Activated T-cell treated with anti-CD3 and anti-CD28 coated beads for 4 hours (primary cell): ENCODE measurements around the gene SH3TC2.
"Not testable (repeated sequence)": the region's sequence is repeated elsewhere in the genome, so short reads cannot be mapped to it uniquely, and the experiment has no call there.

ENCODE experiments used
- DNase-seq: peaks from one replicate; pipeline ENCODE4 v3.0.0-alpha.2; 2020

Gene SH3TC2

DNA sequence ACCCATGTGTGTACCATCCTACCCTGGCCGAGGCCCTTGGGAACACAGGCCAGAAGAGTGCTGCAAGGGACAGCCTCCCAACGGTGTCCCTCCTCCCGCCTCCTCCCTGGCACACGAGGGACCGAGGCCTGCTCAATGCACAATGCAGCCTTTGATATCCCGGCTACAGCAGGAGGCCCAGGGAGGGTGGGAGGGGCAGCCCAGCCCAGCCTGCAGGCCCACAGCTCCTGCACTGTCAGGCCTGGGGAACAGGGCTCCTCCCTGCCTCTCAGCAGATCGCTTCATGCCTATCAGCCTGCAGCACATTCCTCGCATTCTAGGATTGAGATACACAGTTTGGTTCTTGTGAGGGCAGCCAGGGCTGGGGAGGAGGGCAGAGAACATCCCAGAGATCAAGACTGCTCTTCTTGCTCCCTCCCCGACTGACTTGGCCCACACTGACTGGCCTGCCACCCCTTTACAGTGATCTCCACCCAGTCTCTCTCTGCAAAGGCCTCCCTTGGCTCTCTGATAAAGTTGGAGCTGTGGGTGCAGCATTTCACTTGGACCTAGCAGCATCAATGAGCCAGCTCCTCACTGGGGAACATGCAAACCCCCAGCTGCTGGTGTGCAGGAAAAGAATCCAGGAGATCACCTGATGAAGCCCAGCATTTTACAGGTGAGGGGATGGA is at the start of gene SH3TC2:
Gene SH3TC2 (minus strand): TSS at position 46 of the 671 bp plus-strand sequence. CDS start 40 bp downstream, at position 6.
- no peak for DNase-seq

DNA sequence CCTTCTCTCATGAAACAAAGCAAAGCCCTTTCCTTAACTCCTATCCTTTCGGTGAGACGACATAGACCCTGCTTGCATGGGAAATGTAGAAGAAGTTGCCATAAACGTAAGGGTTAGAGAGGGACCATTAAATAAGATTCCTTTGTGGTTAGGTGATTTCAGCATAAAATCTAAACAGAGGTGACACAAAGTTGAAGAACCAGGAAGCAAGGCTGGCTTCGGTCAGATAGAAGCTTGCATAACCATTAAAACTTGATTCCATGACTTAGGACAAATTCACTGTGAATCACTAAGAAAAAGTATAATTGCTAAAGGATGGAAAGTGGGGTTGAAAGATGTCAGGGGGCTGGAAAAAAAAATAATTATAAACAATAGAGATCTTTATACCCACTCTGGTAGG is 47.5 kb upstream of the SH3TC2 start:
- no peak for DNase-seq

DNA sequence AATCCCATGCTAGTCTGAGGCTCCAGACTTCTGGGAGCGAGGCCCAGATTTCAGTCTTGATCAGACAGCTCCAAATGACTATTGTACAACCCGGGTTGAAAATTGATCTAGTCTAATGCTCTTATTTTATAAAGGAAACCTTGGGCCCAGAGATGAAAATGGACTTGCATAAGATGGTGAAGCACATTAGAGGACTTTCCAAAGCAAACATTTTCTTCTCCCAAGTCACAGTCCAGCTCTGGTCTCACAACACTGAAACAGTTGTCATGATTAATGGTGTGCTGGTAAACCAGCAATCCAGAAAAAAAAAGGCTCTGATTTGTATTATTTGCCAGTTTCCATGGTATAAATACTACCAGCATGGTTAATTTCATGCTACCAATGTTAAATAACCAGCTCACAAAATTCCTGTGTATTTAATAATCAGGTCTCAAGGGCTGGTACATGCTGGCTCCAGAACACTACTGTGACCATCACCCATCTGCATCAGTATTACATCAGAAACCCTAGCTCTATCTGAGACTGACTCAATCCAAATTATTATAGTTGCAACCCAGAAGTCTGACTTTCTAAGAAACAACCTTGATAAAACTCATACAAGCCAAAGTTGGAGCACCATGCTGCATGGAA is 45.9 kb upstream of the SH3TC2 start:
- DNase-seq = no peak

DNA sequence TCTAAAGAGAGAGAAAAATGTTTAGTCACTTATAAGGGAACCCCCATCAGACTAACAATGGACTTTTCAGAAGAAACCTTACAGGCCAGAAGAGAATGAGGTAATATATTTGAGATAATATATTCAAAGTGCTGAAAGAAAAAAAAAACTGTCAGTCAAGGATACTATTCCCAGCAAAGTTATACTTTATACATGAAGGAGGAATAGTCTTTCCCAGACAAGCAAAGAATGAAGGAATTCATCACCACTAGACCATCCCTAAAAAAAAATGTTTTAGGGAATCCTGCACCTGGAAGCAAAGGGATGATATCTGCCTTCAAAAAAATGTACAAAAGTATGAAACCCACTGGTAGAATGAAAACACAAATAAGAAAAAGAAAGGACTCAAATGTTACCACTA is 37.5 kb upstream of the SH3TC2 start:
- DNase-seq = no peak

DNA sequence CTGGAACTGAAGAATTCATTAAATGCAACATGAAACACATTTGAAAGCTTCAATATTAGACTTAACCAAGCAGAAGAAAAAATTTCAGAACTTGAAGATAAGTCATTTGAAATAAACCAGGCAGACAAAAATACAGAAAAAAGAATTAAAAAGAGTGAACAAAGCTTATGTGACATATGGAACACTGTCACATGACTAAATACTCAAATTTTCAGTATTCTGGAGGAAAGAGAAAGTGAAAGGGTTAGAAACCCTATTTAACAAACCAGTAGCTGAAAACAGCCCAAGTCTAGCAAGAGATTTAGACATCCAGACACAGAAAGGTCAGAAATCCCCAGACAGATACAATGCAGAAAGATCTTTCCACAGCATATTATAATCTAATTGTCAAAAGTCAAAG is 37.1 kb upstream of the SH3TC2 start:
- no peak for DNase-seq

DNA sequence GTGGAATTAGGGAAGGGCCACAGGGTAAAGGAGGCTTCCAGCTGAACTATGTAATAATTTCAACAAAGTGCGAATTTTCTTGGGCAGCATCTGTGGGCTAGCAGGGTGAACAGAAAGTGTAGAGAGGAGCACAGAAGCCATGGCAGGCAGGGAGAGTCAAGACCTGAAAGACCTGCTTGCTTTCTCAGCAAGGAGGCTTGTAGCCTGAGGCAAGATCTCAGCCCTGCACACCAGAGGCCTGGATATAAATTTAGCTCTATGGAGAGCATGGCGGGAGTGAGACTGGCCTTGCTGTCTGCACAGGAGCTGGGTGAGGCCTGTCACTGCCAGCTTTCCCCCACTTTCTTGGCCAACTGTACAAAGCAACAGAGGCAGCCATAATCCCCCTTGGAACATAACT is 32.1 kb upstream of the SH3TC2 start:
- no peak for DNase-seq

DNA sequence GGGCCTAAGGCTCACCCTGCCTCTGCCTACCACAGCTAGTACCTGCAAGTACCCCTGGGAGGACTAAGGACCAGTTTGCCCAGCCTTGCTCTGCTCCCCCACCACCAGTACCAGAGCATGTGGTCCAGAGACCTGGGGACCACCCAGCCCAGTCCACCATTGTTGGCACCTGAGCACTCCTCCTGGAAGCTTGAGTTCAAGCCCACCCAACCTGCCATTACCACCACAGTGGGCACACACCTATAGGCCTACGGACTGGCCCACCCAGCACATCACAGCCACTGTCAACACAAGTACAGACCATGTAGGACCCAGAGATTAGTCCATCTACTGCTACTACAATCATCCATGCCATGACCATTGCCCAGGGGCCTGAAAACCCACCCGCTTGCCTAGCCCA is 30.8 kb upstream of the SH3TC2 start:
- no peak for DNase-seq

DNA sequence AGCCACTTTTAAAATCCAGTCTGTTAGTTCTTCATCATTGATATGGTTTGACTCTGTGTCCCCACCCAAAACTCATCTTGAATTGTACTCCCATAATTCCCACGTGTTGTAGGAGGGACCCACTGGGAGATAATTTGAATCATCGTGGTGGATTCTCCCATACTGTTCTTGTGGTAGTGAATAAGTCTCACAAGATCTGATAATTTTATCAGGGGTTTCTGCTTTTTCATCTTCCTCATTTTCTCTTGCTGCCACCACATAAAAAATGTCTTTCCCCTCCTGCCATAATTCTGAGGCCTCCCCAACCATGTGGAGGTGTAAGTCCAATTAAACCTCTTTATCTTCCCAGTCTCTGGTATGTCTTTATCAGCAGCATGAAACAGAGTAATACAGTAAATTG is 26.9 kb upstream of the SH3TC2 start:
- DNase-seq = no peak

DNA sequence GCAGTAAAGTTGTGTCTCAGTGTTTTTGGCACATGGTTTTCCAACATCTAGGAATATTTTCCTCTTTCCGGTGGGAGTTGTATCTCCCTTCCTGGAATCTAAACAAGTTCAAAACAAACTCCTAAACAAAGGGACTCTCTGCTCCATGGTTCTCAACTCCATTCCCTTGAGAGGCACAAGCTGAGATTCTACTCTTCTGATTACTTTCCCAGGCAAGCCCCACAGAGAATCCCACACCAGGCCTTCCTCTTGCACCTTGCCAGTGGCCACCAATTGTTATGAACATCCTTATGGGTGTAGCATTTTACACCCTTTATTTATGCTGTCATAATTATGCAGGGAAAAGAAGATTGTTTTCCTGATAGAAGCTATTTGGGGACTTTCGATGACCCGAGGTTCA is 25.8 kb upstream of the SH3TC2 start:
- no peak for DNase-seq

DNA sequence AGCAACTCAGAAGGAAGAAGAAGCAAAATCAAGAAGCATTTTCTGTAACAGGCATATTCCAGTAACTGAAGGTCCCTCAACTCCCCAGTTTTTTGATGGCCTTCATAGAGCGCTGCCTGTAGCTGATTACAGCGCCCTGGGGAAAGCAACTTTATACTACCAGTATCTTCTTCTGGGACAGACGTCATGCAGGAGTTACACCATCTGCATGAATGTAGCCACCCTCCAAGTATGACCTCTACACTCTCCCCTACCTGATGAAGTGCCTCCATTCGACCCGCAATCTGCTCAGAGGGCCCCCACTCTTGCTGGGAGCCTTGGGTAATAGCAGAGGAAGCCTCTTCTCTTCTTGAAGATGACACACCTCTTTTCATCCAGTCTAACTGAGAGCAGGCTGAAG is 21.0 kb upstream of the SH3TC2 start:
- no peak for DNase-seq

DNA sequence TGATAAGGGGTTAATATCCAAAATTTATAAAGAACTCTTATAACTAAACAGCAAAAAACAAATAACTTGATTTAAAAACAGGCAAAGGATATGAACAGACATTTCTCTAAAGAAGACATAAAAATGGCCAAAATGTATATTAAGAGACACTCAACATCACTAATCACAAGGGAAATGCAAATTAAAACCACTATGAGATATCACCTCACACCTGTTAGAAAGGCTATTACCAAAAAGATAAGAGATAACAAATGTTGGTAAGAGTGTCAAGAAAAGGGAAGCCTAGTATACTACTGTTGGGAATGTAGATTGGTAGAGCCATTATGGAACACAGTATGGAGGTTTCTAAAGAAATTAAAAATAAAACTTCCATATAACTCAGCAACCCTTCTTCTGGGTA is 19.4 kb upstream of the SH3TC2 start:
- no peak for DNase-seq

DNA sequence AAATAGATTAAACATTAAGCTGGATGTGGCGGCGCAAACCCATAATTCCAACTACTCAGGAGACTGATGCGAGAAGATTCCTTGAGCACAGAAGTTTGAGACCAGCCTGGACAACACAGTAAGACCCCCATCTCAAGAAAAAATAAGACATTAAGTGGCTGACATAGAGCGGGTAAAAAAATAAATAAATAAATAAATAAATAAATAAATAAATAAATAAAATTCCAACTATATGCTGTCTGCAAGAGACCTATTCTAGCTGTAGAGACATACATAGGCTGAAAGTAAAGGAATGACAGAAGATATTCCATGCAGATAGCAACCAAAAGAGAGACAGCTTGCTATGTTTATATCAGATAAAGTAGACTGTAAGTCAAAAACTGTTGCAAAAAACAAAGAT is 17.4 kb upstream of the SH3TC2 start:
- DNase-seq = no peak

DNA sequence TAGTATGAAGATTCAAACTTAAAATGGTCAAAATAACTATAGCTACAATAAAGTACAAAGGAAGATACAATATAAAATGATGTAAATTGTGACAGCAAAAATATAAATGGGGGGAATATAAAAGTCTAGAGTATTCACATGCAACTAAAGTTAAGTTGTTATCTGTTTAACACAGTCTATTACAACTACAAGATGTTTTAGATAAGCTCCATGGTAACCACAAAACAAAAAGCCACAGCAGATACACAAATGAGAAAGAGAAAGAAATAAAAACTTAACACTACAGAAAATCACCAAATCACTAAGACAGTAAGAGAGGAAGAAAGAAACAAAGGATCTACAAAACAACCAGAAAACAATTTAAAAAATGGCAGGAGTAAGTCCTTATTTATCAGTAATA is 17.0 kb upstream of the SH3TC2 start:
- no peak for DNase-seq

DNA sequence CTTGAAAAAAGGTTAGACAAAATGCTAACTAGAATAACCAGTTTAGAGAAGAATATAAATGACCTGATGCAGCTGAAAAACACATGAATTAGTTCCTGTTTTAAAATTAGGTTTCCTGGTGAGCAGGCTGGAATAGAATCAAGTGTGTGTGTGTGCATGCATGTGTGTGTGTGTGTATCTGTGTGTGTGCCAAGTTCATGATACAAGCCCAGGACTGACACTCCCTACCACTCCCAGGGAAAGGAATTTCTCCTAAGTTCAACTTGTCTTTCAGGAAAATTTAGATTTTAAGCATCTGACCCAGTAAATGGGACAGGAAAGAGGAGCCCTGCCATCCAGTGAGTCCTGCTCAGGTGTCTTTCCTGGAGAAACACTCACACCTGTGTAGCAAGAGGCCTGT is 11.2 kb upstream of the SH3TC2 start:
- not testable (repeated sequence) for DNase-seq

DNA sequence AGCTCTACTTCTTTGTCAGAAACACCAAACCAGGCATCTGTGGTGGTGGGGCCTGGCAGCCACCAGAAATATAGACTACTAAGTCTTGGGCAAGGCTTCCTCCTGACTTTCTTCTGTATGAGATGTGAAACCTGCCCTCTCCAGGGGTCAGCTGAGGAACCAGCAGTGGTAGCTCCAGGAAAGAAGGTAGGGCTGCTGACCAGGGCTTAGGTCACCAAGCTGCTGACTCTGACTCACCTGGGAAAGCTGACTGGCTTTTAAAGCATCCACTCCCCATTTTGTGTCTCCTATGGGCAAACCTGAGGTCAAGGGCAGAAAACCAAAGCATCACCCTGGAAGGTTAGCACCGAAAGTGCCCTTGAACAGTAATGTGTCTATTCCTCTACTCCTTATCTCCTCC is 10.4 kb upstream of the SH3TC2 start:
- no peak for DNase-seq

DNA sequence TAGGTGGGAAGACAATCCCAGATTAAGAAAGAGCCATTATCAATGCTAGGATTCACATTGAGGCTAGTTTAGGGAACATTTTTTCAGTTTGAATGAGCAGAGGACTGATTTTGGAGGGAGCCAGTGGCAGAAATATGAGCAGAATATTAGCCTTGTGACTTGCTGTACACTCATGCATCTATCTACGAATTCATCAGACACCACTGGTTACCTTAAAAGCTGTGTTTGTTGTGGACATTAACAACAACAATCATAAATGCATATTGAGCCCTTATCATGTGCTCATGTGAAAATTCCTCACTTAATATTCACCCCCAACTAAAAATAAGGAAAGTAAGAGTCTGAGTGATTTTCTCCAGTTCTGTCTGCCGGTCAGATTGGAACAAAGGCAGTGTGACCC is 9.9 kb upstream of the SH3TC2 start:
- no peak for DNase-seq

DNA sequence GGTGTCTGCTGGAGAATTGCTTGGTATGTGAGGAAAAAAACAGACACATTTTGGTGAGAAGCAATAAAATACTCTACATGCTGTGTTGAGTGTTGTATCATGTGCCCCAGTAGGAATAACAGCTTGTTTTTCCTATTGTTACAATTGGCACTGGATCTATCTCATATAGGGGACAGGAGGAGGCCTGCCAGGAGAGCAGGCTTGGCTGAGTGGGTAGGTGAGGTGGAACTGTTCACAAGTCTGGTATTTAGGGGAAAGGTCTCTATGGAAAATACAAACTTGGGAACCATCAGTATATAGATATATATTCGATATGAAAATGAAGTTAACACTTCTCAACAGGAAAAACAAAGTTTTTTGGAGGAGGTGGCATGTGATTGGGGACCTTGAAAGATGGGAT is 9.5 kb upstream of the SH3TC2 start:
- no peak for DNase-seq

DNA sequence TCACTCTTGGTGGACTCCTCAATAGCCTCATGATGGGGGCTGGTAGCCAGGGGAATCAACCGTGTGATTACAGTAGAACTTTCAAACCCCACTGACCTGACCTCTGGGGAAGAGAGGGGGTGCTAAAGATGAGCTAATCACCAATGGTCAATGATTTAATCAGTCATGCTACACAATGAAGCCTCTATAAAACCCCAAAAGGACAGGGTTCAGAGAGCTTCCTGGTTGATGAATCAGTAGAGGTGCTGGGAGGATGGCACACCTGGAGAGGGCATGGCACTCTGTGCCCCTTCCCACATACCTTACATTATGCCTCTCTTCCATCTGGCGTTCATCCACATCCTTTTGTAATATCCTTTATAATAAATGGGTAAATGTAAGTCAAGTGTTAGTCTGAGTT is 8.9 kb upstream of the SH3TC2 start:
- no peak for DNase-seq

DNA sequence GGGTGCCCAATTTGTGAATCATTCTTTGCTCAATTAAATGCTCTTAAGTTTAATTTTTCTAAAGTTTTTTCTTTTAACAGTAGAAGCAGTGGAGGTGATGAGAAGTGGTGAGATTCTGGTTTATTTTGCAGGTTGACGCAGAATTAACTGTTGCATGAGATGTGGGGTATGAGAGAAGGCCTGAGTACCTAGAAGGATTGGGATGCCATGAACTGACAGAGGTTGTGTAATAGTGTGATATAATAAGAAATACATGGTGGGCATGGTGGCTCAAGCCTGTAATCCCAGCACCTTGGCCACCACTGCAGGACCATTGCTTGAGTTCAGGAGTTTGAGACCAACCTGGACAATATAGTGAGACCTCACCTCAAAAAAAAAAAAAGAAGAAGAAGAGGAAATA is 8.4 kb upstream of the SH3TC2 start:
- DNase-seq = no peak

DNA sequence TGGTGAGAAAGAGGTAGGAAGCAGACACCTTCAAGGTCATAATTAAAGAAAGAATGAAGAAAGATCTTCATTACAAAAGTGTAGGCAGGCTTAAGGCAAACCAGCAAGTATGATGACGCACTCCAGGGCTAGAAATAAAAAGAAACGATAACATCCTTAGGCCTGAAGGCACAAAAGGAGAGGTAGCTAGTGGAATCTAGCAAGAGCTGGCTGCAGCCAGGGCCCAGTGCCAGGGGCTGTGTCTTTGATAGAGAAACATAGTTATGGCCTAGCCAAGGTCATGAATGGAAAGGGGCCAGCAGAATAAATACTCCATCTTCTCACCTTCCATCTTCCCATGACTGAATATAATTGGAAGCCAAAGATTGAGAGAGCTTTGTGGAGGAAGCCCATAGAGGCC is 6.8 kb upstream of the SH3TC2 start:
- no peak for DNase-seq

DNA sequence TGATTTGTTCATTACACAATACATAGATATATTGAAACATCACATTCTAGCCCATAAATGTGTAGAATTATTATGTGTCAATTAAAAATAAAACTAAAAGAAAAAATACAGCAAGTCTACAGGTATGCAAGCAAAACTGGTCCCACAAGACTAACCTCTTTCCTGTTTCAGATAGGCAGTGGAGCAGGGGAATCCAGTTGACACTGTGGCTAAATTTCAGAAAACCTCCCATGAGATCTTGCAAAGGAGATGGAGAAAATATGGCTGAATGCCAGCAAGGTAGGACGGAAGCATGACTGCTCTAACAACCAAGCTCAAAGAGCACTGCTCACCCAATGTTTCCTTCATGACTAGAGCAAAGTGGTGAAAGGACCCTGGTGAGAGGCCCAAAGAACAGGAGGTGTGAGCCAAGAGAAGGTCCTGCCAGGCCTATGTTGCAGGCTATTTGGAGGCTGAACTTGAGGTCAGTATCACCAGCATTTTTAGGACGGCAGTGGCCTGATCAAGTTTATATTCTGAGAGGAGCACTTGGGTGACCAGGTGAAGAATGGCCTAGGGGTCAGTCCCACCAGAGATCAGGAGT is 1.1 kb upstream of the SH3TC2 start:
- no peak for DNase-seq

DNA sequence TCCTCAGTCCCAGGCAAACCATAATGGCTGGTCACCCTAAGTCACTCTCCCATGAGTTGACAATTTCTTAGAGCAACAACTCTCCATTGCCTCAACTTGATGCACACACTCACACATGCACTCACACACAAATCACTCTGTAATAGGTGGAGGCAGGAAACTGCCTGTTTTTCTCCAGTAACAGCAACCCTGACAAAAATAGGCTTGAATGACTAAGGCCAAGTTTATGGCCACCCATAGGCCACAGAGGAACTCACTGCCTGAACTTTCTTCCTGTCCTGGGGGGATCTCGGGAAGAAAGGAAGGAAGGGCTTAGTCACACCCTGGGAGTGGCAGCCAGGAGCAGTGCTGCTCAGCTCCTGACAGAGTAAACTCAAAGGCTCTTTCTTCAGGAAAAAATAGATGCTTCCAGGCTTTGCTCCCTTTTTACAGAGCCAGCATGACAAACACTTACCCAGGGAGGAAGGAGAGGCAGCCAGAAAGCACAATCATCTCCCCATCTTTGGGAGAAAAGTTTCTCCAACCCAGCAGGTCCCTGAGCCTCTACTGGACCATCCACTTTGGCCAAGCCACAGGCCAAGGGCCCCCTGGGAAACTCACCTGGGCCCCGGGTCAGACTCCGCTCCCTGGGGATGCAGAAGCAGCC is 368 bp downstream of the SH3TC2 start:
- no peak for DNase-seq

DNA sequence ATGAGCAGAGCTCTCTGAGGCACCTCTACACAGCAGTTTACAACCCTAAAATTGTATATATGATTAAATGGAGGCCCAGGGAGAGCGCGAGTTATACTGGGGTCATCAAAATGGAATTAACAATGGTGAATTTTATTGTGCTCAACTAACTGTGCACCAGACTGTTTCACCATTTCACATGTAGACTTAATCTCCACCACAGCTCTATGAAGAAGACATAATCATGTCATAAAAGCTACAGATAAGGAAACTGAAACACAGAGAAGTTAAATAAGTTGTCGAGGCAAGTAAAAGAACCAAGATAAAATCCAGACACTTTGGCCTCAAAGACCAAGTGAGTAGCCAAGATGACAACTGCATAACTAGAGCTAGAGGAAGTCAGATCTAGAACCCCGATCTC is 1.5 kb downstream of the SH3TC2 start:
- DNase-seq = no peak

DNA sequence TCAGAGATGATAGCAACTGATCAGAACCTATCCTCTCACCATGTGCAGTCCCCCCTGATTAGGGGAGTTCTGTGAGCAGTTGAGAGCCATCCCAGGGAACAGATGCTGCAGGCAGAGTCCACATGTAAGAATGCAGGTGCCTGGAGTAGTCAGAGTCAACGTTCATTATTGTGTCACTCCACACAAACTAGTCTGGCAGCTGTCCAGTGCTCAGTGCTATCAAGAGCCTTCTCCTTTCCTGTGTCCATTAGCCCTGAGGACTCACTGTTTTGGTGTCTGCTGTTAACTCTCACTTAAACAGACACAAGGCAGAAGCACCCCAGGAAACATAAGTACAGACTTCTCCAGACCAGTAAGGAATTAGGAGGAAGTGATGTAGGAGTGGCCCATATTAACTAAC is 2.5 kb downstream of the SH3TC2 start:
- DNase-seq = no peak
